Measurements from ENCODE around the gene SYNDIG1.

Gene SYNDIG1

GRCh38 chr20:24535941-24536730 is 66.7 kb downstream of the SYNDIG1 start:
- no peak for DNase-seq (ENCODE audit: low read depth, low spot score)
- H3K36me3 ChIP-seq (ENCODE audit: control insufficient read depth, insufficient read depth, low read length) = no peaks in the 10 kb centered on the region
- WGBS (ENCODE audit: insufficient coverage, insufficient read length) = no CpG with 5 or more reads among the region's 14 CpGs

GRCh38 chr20:24537210-24537609 is 67.8 kb downstream of the SYNDIG1 start:
- Histone ChIP-seq H3K9me3 (ENCODE audit: control insufficient read depth, insufficient read depth, low read length) (no peaks in the 10 kb centered on the region), H3K4me1 (ENCODE audit: control insufficient read depth, insufficient read depth, low read length) (no peaks in the 10 kb centered on the region), H3K27ac (ENCODE audit: low read length) (no peak overlapping the region), H3K4me3 (ENCODE audit: low read length) (no peak overlapping the region), H3K27me3 (ENCODE audit: control insufficient read depth, insufficient read depth, low read length) (no peaks in the 10 kb centered on the region), H3K36me3 (ENCODE audit: control insufficient read depth, insufficient read depth, low read length) (no peaks in the 10 kb centered on the region)
- WGBS (ENCODE audit: insufficient coverage, insufficient read length) = no CpG with 5 or more reads among the region's 1 CpG
- no peak for DNase-seq (ENCODE audit: low read depth, low spot score)

More at GRCh38 chr20:24535941-24536730, 66.7 kb downstream of the SYNDIG1 start:
- H3K9me3 ChIP-seq (ENCODE audit: control insufficient read depth, insufficient read depth, low read length) = no peaks in the 10 kb centered on the region
- no peaks in the 10 kb centered on the region for H3K27me3 ChIP-seq (ENCODE audit: control insufficient read depth, insufficient read depth, low read length)
- H3K4me1 ChIP-seq (ENCODE audit: control insufficient read depth, insufficient read depth, low read length) = no peaks in the 10 kb centered on the region
- no peak overlapping the region for H3K27ac ChIP-seq (ENCODE audit: low read length)
- H3K4me3 ChIP-seq (ENCODE audit: low read length) = no peak overlapping the region

GRCh38 chr20:24542721-24543120 is 73.3 kb downstream of the SYNDIG1 start:
- no peaks in the 10 kb centered on the region for H3K4me1 ChIP-seq (ENCODE audit: control insufficient read depth, insufficient read depth, low read length)
- no peaks in the 10 kb centered on the region for H3K9me3 ChIP-seq (ENCODE audit: control insufficient read depth, insufficient read depth, low read length)
- no peak for DNase-seq (ENCODE audit: low read depth, low spot score)
- H3K36me3 ChIP-seq (ENCODE audit: control insufficient read depth, insufficient read depth, low read length) = no peaks in the 10 kb centered on the region
- WGBS (ENCODE audit: insufficient coverage, insufficient read length) = no CpG with 5 or more reads among the region's 3 CpGs
- H3K4me3 ChIP-seq (ENCODE audit: low read length) = no peak overlapping the region
- H3K27ac ChIP-seq (ENCODE audit: low read length) = no peak overlapping the region
- no peaks in the 10 kb centered on the region for H3K27me3 ChIP-seq (ENCODE audit: control insufficient read depth, insufficient read depth, low read length)

GRCh38 chr20:24543168-24543567 is 73.7 kb downstream of the SYNDIG1 start:
- no peak for DNase-seq (ENCODE audit: low read depth, low spot score)
- no CpG with 5 or more reads among the region's 19 CpGs for whole genome bisulfite sequencing (ENCODE audit: insufficient coverage, insufficient read length)
- no peaks in the 10 kb centered on the region for H3K36me3 ChIP-seq (ENCODE audit: control insufficient read depth, insufficient read depth, low read length)
- H3K4me3 ChIP-seq (ENCODE audit: low read length) = no peak overlapping the region
- H3K4me1 ChIP-seq (ENCODE audit: control insufficient read depth, insufficient read depth, low read length) = no peaks in the 10 kb centered on the region
- H3K27ac ChIP-seq (ENCODE audit: low read length) = no peak overlapping the region
- no peaks in the 10 kb centered on the region for H3K9me3 ChIP-seq (ENCODE audit: control insufficient read depth, insufficient read depth, low read length)
- no peaks in the 10 kb centered on the region for H3K27me3 ChIP-seq (ENCODE audit: control insufficient read depth, insufficient read depth, low read length)

- no peak overlapping the region for H3K4me3 ChIP-seq (ENCODE audit: low read length)
Observed at GRCh38 chr20:24543741-24544140, 74.3 kb downstream of the SYNDIG1 start.

GRCh38 chr20:24544371-24544770 is 74.9 kb downstream of the SYNDIG1 start:
- Histone ChIP-seq H3K27me3 (ENCODE audit: control insufficient read depth, insufficient read depth, low read length) (no peaks in the 10 kb centered on the region), H3K36me3 (ENCODE audit: control insufficient read depth, insufficient read depth, low read length) (no peaks in the 10 kb centered on the region), H3K4me3 (ENCODE audit: low read length) (no peak overlapping the region), H3K4me1 (ENCODE audit: control insufficient read depth, insufficient read depth, low read length) (no peaks in the 10 kb centered on the region), H3K27ac (ENCODE audit: low read length) (no peak overlapping the region), H3K9me3 (ENCODE audit: control insufficient read depth, insufficient read depth, low read length) (no peaks in the 10 kb centered on the region)
- WGBS (ENCODE audit: insufficient coverage, insufficient read length) = no CpG with 5 or more reads among the region's 7 CpGs
- DNase-seq (ENCODE audit: low read depth, low spot score) = no peak

More at GRCh38 chr20:24543741-24544140, 74.3 kb downstream of the SYNDIG1 start:
- no CpG with 5 or more reads among the region's 6 CpGs for WGBS (ENCODE audit: insufficient coverage, insufficient read length)
- H3K36me3 ChIP-seq (ENCODE audit: control insufficient read depth, insufficient read depth, low read length) = no peaks in the 10 kb centered on the region
- H3K27me3 ChIP-seq (ENCODE audit: control insufficient read depth, insufficient read depth, low read length) = no peaks in the 10 kb centered on the region
- H3K9me3 ChIP-seq (ENCODE audit: control insufficient read depth, insufficient read depth, low read length) = no peaks in the 10 kb centered on the region
- no peak overlapping the region for H3K27ac ChIP-seq (ENCODE audit: low read length)
- H3K4me1 ChIP-seq (ENCODE audit: control insufficient read depth, insufficient read depth, low read length) = no peaks in the 10 kb centered on the region
- no peak for DNase-seq (ENCODE audit: low read depth, low spot score)

- no peak overlapping the region for H3K27ac ChIP-seq (ENCODE audit: low read length)
- H3K4me1 ChIP-seq (ENCODE audit: control insufficient read depth, insufficient read depth, low read length) = no peaks in the 10 kb centered on the region
- H3K36me3 ChIP-seq (ENCODE audit: control insufficient read depth, insufficient read depth, low read length) = no peaks in the 10 kb centered on the region
- no peak for DNase-seq (ENCODE audit: low read depth, low spot score)
- H3K27me3 ChIP-seq (ENCODE audit: control insufficient read depth, insufficient read depth, low read length) = no peaks in the 10 kb centered on the region
- WGBS (ENCODE audit: insufficient coverage, insufficient read length) = no CpG with 5 or more reads among the region's 11 CpGs
- H3K9me3 ChIP-seq (ENCODE audit: control insufficient read depth, insufficient read depth, low read length) = no peaks in the 10 kb centered on the region
- H3K4me3 ChIP-seq (ENCODE audit: low read length) = no peak overlapping the region
Observed at GRCh38 chr20:24545168-24545567, 75.7 kb downstream of the SYNDIG1 start.

- no peaks in the 10 kb centered on the region for H3K36me3 ChIP-seq (ENCODE audit: control insufficient read depth, insufficient read depth, low read length)
- WGBS (ENCODE audit: insufficient coverage, insufficient read length) = no CpG with 5 or more reads among the region's 2 CpGs
- no peak overlapping the region for H3K4me3 ChIP-seq (ENCODE audit: low read length)
- DNase-seq (ENCODE audit: low read depth, low spot score) = no peak
- H3K27me3 ChIP-seq (ENCODE audit: control insufficient read depth, insufficient read depth, low read length) = no peaks in the 10 kb centered on the region
- no peaks in the 10 kb centered on the region for H3K9me3 ChIP-seq (ENCODE audit: control insufficient read depth, insufficient read depth, low read length)
- H3K27ac ChIP-seq (ENCODE audit: low read length) = no peak overlapping the region
- H3K4me1 ChIP-seq (ENCODE audit: control insufficient read depth, insufficient read depth, low read length) = no peaks in the 10 kb centered on the region
Observed at GRCh38 chr20:24546232-24546892, 76.9 kb downstream of the SYNDIG1 start.

- WGBS (ENCODE audit: insufficient coverage, insufficient read length) = no CpG with 5 or more reads among the region's 10 CpGs
- Histone ChIP-seq H3K36me3 (ENCODE audit: control insufficient read depth, insufficient read depth, low read length) (no peaks in the 10 kb centered on the region), H3K4me3 (ENCODE audit: low read length) (no peak overlapping the region), H3K27me3 (ENCODE audit: control insufficient read depth, insufficient read depth, low read length) (no peaks in the 10 kb centered on the region), H3K4me1 (ENCODE audit: control insufficient read depth, insufficient read depth, low read length) (no peaks in the 10 kb centered on the region), H3K27ac (ENCODE audit: low read length) (no peak overlapping the region), H3K9me3 (ENCODE audit: control insufficient read depth, insufficient read depth, low read length) (no peaks in the 10 kb centered on the region)
- no peak for DNase-seq (ENCODE audit: low read depth, low spot score)
Observed at GRCh38 chr20:24547967-24548366, 78.5 kb downstream of the SYNDIG1 start.

- H3K27ac ChIP-seq (ENCODE audit: low read length) = no peak overlapping the region
- no CpG with 5 or more reads among the region's 2 CpGs for WGBS (ENCODE audit: insufficient coverage, insufficient read length)
- H3K4me3 ChIP-seq (ENCODE audit: low read length) = no peak overlapping the region
- no peaks in the 10 kb centered on the region; the same call in 1 of the 2 replicates for H3K9me3 ChIP-seq (ENCODE audit: control insufficient read depth, insufficient read depth, low read length)
- no peaks in the 10 kb centered on the region for H3K27me3 ChIP-seq (ENCODE audit: control insufficient read depth, insufficient read depth, low read length)
- H3K36me3 ChIP-seq (ENCODE audit: control insufficient read depth, insufficient read depth, low read length) = no peaks in the 10 kb centered on the region
- DNase-seq (ENCODE audit: low read depth, low spot score) = no peak
- no peaks in the 10 kb centered on the region for H3K4me1 ChIP-seq (ENCODE audit: control insufficient read depth, insufficient read depth, low read length)
Observed at GRCh38 chr20:24559114-24559732, 89.8 kb downstream of the SYNDIG1 start.

All from iPS DF 6.9 (cell line).